ENCODE results near the gene ZMYND19.
A peak's percentile ranks its signal among the peaks of the same experiment; 100 is the strongest.

ZMYND19 gene

GRCh38 chr9:137588891-137589290 is 1.4 kb downstream of the ZMYND19 start:
- Histone ChIP-seq H3K27me3 (ENCODE audit: insufficient read depth, low read length, poor library complexity, severe bottlenecking) (no peaks in the 10 kb centered on the region), H3K4me3 (ENCODE audit: low read length, poor library complexity, severe bottlenecking) (peak overlapping the region; percentile 84), H4K20me1 (ENCODE audit: insufficient read depth, low read length, poor library complexity, severe bottlenecking) (peaks cover 13% of the 10 kb centered on the region), H3K9ac (ENCODE audit: low read depth, low read length, poor library complexity, severe bottlenecking) (peak overlapping the region; percentile 76), H3K4me1 (ENCODE audit: insufficient read depth, low read length, poor library complexity, severe bottlenecking) (peaks cover 15% of the 10 kb centered on the region), H3K9me2 (replicated peaks; ENCODE audit: low read depth, low read length) (no peaks in the 10 kb centered on the region), H3K36me3 (ENCODE audit: insufficient read depth, low read length) (no peaks in the 10 kb centered on the region), H3F3A (ENCODE audit: low read depth) (no peaks in the 10 kb centered on the region), H3K4me2 (ENCODE audit: low read depth, low read length, poor library complexity, severe bottlenecking) (peak overlapping the region; percentile 80), H2AFZ (ENCODE audit: low read length) (no peak overlapping the region), H3K79me2 (ENCODE audit: insufficient read depth, low read length) (peaks cover 28% of the 10 kb centered on the region), H3K9me3 (ENCODE audit: insufficient read depth, low read depth, low read length) (no peaks in the 10 kb centered on the region)
- TF ChIP-seq EZH2phosphoT487 (IDR thresholded peaks at IDR 0.05; ENCODE audit: borderline replicate concordance): no peak
- TF ChIP-seq CTCF (conservative IDR thresholded peaks at IDR 0.05; ENCODE audit: low read length): no peak

- peaks cover 15% of the 10 kb centered on the region for H3K4me1 ChIP-seq (ENCODE audit: insufficient read depth, low read length, poor library complexity, severe bottlenecking)
- H3K36me3 ChIP-seq (ENCODE audit: insufficient read depth, low read length): no peaks in the 10 kb centered on the region
- H2AFZ ChIP-seq (ENCODE audit: low read length): no peak overlapping the region
- H3K9ac ChIP-seq (ENCODE audit: low read depth, low read length, poor library complexity, severe bottlenecking): peak overlapping the region; percentile 76
- H3K4me3 ChIP-seq (ENCODE audit: low read length, poor library complexity, severe bottlenecking): peak overlapping the region; percentile 84
- H3K9me3 ChIP-seq (ENCODE audit: insufficient read depth, low read depth, low read length): no peaks in the 10 kb centered on the region
- no peaks in the 10 kb centered on the region for H3K9me2 ChIP-seq (replicated peaks; ENCODE audit: low read depth, low read length)
- H3K79me2 ChIP-seq (ENCODE audit: insufficient read depth, low read length): peaks cover 28% of the 10 kb centered on the region
- peaks cover 16% of the 10 kb centered on the region for H4K20me1 ChIP-seq (ENCODE audit: insufficient read depth, low read length, poor library complexity, severe bottlenecking)
- peak overlapping the region; percentile 80 for H3K4me2 ChIP-seq (ENCODE audit: low read depth, low read length, poor library complexity, severe bottlenecking)
- no peaks in the 10 kb centered on the region for H3K27me3 ChIP-seq (ENCODE audit: insufficient read depth, low read length, poor library complexity, severe bottlenecking)
- TF ChIP-seq EZH2phosphoT487 (IDR thresholded peaks at IDR 0.05; ENCODE audit: borderline replicate concordance) (no peak), CTCF (conservative IDR thresholded peaks at IDR 0.05; ENCODE audit: low read length) (no peak)
- H3F3A ChIP-seq (ENCODE audit: low read depth): no peaks in the 10 kb centered on the region
Observed at GRCh38 chr9:137588311-137588710, 2.0 kb downstream of the ZMYND19 start.

- Histone ChIP-seq H3K36me3 (ENCODE audit: insufficient read depth, low read length) (peaks cover 3% of the 10 kb centered on the region; the same call in 1 of the 2 replicates), H3K27me3 (ENCODE audit: insufficient read depth, low read length, poor library complexity, severe bottlenecking) (no peaks in the 10 kb centered on the region), H3K9ac (ENCODE audit: low read depth, low read length, poor library complexity, severe bottlenecking) (no peak overlapping the region), H3K79me2 (ENCODE audit: insufficient read depth, low read length) (peaks cover 28% of the 10 kb centered on the region), H3K4me3 (ENCODE audit: low read length, poor library complexity, severe bottlenecking) (no peak overlapping the region), H3F3A (ENCODE audit: low read depth) (no peaks in the 10 kb centered on the region), H2AFZ (ENCODE audit: low read length) (no peak overlapping the region), H4K20me1 (ENCODE audit: insufficient read depth, low read length, poor library complexity, severe bottlenecking) (peaks cover 16% of the 10 kb centered on the region), H3K4me1 (ENCODE audit: insufficient read depth, low read length, poor library complexity, severe bottlenecking) (peaks cover 15% of the 10 kb centered on the region), H3K4me2 (ENCODE audit: low read depth, low read length, poor library complexity, severe bottlenecking) (no peak overlapping the region), H3K9me2 (replicated peaks; ENCODE audit: low read depth, low read length) (no peaks in the 10 kb centered on the region), H3K9me3 (ENCODE audit: insufficient read depth, low read depth, low read length) (no peaks in the 10 kb centered on the region)
- TF ChIP-seq CTCF (conservative IDR thresholded peaks at IDR 0.05; ENCODE audit: low read length): no peak
- TF ChIP-seq EZH2phosphoT487 (IDR thresholded peaks at IDR 0.05; ENCODE audit: borderline replicate concordance): no peak
Observed at GRCh38 chr9:137586854-137587253, 3.5 kb downstream of the ZMYND19 start.

Measured in Loucy (cell line).